ENCODE results near the gene TWIST2. TPM values are rescaled to one million over a fixed set of nuclear protein-coding genes. Genes with fewer than 3 reads are reported as not detected.
A peak's percentile ranks its signal among the peaks of the same experiment; 100 is the strongest.

Gene TWIST2
- 10 to 100 TPM in 1 of 3 donors, 1 to 10 TPM in 2; 1.1 to 13.4 (median 3.1) TPM for total RNA-seq
- long read RNA-seq, donor 1, transcript TWIST2-202 (2 exons, 1,404 nt) = major isoform, 10 of 11 reads
- long read RNA-seq, donor 1, partial matches to known transcripts = 0 of 11 reads
- long read RNA-seq, donor 1, other reads (novel, unspliced or antisense) = 1 of 11 reads
- long read RNA-seq, donor 2, partial matches to known transcripts = 0 of 2 reads
- long read RNA-seq, donor 2, other reads (novel, unspliced or antisense) = 0 of 2 reads

DNA sequence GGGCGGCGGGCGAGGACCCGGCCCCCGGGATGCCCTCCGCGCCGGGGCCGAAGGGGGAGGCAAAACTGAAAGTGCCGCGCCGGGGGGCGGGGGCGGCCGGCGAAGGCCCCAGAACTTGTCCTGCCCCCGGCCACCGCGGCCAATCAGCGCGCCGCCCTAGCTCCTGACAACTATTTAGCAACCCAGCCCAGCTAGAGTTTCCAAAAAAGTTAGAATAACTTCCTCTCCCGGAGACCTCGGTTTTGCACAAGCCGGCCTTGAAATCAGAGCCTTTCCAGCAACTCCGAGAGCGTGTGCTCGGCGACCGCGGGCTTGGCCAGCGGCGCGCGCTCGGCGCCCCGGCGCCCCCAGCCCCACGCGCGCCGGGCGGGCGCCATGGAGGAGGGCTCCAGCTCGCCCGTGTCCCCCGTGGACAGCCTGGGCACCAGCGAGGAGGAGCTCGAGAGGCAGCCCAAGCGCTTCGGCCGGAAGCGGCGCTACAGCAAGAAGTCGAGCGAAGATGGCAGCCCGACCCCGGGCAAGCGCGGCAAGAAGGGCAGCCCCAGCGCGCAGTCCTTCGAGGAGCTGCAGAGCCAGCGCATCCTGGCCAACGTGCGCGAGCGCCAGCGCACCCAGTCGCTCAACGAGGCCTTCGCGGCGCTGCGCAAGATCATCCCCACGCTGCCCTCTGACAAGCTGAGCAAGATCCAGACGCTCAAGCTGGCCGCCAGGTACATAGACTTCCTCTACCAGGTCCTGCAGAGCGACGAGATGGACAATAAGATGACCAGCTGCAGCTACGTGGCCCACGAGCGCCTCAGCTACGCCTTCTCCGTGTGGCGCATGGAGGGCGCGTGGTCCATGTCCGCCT is at the start of gene TWIST2:
Gene TWIST2, plus strand, starts transcription at position 245 of the 850 bp plus-strand sequence. Its CDS starts 131 bp downstream, at position 376.
- no peaks in the 10 kb centered on the region for H3K4me1 ChIP-seq (ENCODE audit: low read depth)
- TF ChIP-seq, protein P1, sequence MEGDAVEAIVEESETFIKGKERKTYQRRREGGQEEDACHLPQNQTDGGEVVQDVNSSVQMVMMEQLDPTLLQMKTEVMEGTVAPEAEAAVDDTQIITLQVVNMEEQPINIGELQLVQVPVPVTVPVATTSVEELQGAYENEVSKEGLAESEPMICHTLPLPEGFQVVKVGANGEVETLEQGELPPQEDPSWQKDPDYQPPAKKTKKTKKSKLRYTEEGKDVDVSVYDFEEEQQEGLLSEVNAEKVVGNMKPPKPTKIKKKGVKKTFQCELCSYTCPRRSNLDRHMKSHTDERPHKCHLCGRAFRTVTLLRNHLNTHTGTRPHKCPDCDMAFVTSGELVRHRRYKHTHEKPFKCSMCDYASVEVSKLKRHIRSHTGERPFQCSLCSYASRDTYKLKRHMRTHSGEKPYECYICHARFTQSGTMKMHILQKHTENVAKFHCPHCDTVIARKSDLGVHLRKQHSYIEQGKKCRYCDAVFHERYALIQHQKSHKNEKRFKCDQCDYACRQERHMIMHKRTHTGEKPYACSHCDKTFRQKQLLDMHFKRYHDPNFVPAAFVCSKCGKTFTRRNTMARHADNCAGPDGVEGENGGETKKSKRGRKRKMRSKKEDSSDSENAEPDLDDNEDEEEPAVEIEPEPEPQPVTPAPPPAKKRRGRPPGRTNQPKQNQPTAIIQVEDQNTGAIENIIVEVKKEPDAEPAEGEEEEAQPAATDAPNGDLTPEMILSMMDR (IDR thresholded peaks at IDR 0.05) = no peak
- H3K9me3 ChIP-seq = no peaks in the 10 kb centered on the region
- DNase-seq (peak in 2 of 3 donors; percentile 53 to 74), ATAC-seq (peak; percentile 64)
- H3K4me3 ChIP-seq = no peak within 1 kb of the TSS
- intact Hi-C loops (cut with DNase I, micrococcal nuclease) = no loop called here
- H3K36me3 ChIP-seq (ENCODE audit: low read depth) = no peaks in the 10 kb centered on the region

DNA sequence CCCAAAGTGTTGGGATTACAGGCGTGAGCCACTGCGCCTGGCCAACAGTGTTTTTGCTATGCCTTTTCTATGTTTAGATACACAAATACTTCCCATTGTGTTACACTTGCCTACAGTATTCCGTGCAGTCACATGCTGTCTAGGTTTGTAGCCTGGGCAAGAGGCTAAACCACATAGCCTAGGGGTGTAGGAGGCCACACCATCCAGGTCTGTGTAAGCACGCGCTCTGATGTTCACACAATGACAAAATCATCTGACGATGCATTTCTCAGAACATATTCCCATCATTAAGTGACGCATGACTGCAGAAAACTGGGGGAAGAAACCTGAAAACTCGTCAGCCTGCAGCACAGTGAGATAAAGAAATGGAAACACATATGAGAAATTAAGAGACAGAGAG is 46.1 kb upstream of the TWIST2 start:
- intact Hi-C loops (cut with DNase I, micrococcal nuclease) = no loop called here
- ATAC-seq = no peak

DNA sequence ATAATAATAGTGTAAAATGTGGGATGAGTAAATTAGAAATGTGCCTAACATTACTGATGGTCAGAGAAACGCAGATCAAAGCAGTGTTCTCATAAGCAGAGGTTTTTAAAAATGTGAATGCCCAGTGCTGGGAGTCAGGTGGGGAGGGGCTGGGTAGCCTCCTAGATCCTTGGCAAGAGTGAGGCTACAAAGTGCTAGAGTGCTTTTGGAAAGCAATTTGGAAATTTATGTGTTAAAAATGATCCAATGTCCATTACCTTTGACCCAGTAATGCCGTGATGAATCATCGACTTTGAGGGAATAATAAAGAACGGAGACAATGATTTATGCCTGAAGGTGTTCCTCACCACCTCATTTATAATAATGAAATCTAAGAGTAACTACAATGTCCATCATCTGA is 44.9 kb upstream of the TWIST2 start:
- no peak for DNase-seq
- Histone ChIP-seq H3K36me3 (ENCODE audit: low read depth) (no peaks in the 10 kb centered on the region), H3K4me3 (no peak overlapping the region), H3K9me3 (no peaks in the 10 kb centered on the region), H3K4me1 (ENCODE audit: low read depth) (no peaks in the 10 kb centered on the region)
- ATAC-seq = no peak
- TF ChIP-seq, protein P1 (IDR thresholded peaks at IDR 0.05) = no peak
- intact Hi-C loops (cut with DNase I, micrococcal nuclease) = no loop called here

More for the DNA sequence above, 46.1 kb upstream of the TWIST2 start:
- TF ChIP-seq, protein P1 (IDR thresholded peaks at IDR 0.05) = no peak
- Histone ChIP-seq H3K4me3 (no peak overlapping the region), H3K4me1 (ENCODE audit: low read depth) (no peaks in the 10 kb centered on the region), H3K36me3 (ENCODE audit: low read depth) (no peaks in the 10 kb centered on the region), H3K9me3 (no peaks in the 10 kb centered on the region)
- no peak for DNase-seq

DNA sequence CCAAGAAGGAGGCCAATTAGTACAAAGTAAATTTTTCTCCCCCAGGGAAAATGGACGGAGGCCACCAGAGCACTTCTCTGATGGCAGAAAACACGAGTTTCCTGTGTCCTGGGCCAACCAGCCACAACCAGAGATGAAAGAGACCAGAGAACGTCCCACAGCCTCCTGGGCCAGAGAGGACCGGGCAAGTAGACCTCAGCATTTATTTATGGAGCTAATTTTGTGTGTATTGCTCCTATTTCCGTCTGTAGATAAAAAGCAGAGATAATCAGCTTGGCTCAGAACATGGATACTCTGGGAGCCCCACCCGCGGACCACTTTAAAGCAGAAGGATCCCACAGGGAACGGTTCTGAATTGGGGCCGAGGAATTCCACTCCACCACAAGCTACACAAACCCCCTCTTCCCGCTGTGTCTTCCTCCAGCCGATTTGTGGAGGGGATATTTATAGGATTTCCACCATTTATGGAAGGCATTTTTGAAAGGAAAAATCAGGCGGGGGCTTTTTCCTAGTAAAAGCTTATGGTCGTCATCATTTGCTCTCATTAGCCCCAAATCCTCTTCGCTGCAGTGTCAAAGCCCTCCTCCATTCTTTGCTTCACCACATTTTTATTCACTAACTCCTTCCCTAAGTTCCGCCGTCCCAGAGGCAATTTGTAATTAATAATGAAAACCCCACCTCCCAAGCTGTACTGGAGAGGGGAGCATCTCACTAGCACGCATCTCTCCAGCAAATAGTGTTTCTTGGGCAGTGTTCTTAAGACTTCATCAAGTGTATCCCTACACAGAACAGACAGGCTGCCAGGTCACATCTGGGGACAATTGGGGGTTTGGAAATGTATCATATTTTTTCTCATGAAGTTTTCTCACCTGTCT is 43.7 kb upstream of the TWIST2 start:
- ATAC-seq = no peak
- intact Hi-C loops (cut with DNase I, micrococcal nuclease) = no loop called here

DNA sequence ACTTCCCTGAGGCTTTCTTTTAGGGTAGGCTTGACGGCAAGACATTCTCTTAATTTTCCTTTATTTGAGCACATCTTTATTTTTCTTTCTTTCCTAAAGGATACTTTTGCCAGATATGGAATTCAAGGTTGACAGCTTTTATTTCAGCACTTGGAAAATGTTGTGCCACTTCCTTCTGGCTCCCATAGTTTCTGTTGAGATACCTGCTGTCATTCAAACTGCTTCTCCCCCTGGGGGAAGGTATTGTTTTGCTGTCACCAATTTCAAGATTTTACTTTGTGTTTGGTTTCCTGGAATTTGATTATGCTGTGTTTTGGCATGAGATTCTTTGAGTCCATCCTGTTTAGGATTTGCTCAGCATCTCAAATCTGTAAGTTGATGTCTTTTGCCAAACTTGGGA is 39.1 kb upstream of the TWIST2 start:
- no peak overlapping the region for H3K4me3 ChIP-seq
- ATAC-seq (no peak), DNase-seq (no peak)
- H3K9me3 ChIP-seq = no peaks in the 10 kb centered on the region
- no peaks in the 10 kb centered on the region for H3K36me3 ChIP-seq (ENCODE audit: low read depth)
- TF ChIP-seq, protein P1 (IDR thresholded peaks at IDR 0.05) = no peak
- intact Hi-C loops (cut with DNase I, micrococcal nuclease) = no loop called here
- H3K4me1 ChIP-seq (ENCODE audit: low read depth) = no peaks in the 10 kb centered on the region

More for the DNA sequence above, 43.7 kb upstream of the TWIST2 start:
- no peak for DNase-seq
- Histone ChIP-seq H3K4me1 (ENCODE audit: low read depth) (no peaks in the 10 kb centered on the region), H3K9me3 (no peaks in the 10 kb centered on the region), H3K4me3 (no peak overlapping the region), H3K36me3 (ENCODE audit: low read depth) (no peaks in the 10 kb centered on the region)
- TF ChIP-seq, protein P1 (IDR thresholded peaks at IDR 0.05) = no peak

All from mucosa of descending colon (tissue), 3 donors.